Stomach (tissue), 4 donors: ENCODE results near the gene IMP4.

ENCODE experiments used
- CTCF ChIP-seq, 7 experiments: fragments of 450-650 bp in 4 of 7; fragments of 200-600 bp in 3 of 7; sonication (generic) in 3 of 7; IDR thresholded peaks; one replicate each; pipeline ENCODE4 v1.5.1; 2016 to 2019; ENCODE audit warnings: antibody characterized with exemption in 7 of 7, control low read depth in 2 of 7, mild to moderate bottlenecking in 1 of 7
- POLR2A ChIP-seq, 4 donors: fragments of 450-650 bp; IDR thresholded peaks; one replicate each; pipeline ENCODE4 v1.6.1; 2016; ENCODE audit warnings: antibody characterized with exemption in 4 of 4, control low read depth in 2 of 4, mild to moderate bottlenecking in 1 of 4, moderate library complexity in 1 of 4

- TF ChIP-seq POLR2A (IDR thresholded peaks at IDR 0.05) (no peak), CTCF (IDR thresholded peaks at IDR 0.05) (no peak)
Measured at GRCh38 chr2:130328710-130329109, 14.0 kb upstream of the IMP4 start.
